ENCODE measurements around the gene CNTNAP3B.
"Not testable (repeated sequence)": the region's sequence is repeated elsewhere in the genome, so short reads cannot be mapped to it uniquely, and the experiment has no call there.

- TF ChIP-seq, protein P1, sequence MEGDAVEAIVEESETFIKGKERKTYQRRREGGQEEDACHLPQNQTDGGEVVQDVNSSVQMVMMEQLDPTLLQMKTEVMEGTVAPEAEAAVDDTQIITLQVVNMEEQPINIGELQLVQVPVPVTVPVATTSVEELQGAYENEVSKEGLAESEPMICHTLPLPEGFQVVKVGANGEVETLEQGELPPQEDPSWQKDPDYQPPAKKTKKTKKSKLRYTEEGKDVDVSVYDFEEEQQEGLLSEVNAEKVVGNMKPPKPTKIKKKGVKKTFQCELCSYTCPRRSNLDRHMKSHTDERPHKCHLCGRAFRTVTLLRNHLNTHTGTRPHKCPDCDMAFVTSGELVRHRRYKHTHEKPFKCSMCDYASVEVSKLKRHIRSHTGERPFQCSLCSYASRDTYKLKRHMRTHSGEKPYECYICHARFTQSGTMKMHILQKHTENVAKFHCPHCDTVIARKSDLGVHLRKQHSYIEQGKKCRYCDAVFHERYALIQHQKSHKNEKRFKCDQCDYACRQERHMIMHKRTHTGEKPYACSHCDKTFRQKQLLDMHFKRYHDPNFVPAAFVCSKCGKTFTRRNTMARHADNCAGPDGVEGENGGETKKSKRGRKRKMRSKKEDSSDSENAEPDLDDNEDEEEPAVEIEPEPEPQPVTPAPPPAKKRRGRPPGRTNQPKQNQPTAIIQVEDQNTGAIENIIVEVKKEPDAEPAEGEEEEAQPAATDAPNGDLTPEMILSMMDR (IDR thresholded peaks at IDR 0.05): not testable (repeated sequence)
- not testable (repeated sequence) for TF ChIP-seq POLR2A (IDR thresholded peaks at IDR 0.05)
These were observed 58.2 kb downstream of the CNTNAP3B start for GRCh38 chr9:42071026-42071425.

All from uterus (tissue), 2 donors.